GM18517 (cell line): ENCODE measurements around the gene PIWIL4.
"Not testable (repeated sequence)": the region's sequence is repeated elsewhere in the genome, so short reads cannot be mapped to it uniquely, and the experiment has no call there.

Source experiments
- ATAC-seq: cut with Tn5 transposase; IDR thresholded peaks from one replicate; pipeline ENCODE4 v1.9.1; 2021; ENCODE audit warnings: mild to moderate bottlenecking, moderate library complexity; ENCODE audit not compliant: unreplicated experiment

Gene PIWIL4

GRCh38 chr11:94583866-94584500 lies 16.8 kb downstream of the PIWIL4 start:
- ATAC-seq: no peak

DNA sequence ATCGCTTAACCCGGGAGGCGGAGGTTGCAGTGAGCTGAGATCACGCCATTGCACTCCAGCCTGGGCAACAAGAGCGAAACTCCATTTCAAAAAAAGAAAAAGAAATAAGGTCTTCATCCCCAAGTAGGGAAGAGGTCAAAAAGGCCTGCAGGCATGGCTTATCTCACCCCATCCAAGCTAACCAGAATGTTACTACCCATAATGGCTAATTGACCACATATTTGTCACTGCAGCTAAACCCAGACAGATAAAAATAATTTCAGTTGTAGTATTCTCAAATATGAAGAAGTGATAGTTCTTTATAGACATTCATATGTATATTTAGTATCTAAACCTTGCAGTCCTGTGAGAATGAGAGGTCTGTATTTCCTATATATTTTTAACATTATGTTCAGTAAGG lies 17.8 kb downstream of the PIWIL4 start:
- no peak for ATAC-seq

DNA sequence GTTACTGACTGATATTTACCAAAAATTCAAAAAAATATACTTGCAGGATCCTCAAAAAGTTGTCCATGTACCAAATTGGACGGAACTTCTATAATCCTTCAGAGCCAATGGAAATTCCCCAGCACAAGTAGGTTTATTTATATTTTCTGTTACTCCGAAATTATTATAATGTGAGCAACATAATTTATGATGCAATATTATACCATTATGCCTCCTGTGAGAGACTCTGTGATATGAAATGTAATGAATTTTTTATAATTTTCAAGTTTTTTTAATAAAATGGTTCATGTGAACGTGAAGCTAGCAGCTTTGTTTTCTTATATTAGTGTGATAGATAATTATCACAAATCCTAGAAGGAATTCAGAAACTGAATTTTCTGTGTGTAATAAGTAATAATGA lies 18.2 kb downstream of the PIWIL4 start:
- ATAC-seq: no peak

DNA sequence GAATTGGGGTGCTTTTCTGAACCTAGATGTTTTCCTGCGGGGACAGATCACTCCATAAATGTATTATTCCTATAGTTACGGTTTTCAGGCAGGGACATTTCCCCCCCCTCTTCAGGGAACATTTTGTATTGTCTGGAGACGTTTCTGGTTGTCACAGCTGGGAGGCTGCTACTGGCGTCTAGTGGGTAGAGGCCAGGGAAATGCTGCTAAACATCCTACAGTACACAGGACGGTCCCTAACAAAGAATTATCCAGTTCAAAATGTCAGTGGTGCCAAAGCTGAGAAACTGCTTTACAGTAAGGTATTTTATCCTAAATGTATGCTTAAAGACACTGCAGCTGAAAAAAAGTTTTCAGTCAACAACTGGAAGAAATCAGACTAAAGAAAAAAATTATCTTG lies 19.4 kb downstream of the PIWIL4 start:
- no peak for ATAC-seq

GRCh38 chr11:94586978-94587377 lies 19.8 kb downstream of the PIWIL4 start:
- no peak for ATAC-seq

- no peak for ATAC-seq
Observed at GRCh38 chr11:94588366-94588942, 21.3 kb downstream of the PIWIL4 start.

GRCh38 chr11:94590352-94591041 lies 23.3 kb downstream of the PIWIL4 start:
- no peak for ATAC-seq

DNA sequence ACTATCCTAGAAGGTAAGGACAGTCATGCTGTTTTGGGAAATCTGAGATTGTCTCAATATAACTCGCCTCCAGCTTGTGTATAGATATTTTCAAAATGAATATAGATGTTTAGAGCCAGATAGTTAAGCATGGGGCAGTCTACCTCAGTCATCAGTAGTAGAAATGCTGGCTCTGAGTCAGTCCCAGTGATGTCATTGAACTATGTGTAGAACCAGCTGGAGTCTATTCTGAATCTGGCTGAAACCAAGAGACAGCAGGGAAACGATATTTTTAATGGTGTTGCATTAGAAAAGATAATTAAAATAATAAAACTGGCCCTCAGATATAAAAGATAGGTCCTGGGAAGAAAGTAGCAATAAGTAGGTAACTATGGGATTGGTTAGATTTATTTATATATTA lies 25.9 kb downstream of the PIWIL4 start:
- ATAC-seq: peak; percentile 73

DNA sequence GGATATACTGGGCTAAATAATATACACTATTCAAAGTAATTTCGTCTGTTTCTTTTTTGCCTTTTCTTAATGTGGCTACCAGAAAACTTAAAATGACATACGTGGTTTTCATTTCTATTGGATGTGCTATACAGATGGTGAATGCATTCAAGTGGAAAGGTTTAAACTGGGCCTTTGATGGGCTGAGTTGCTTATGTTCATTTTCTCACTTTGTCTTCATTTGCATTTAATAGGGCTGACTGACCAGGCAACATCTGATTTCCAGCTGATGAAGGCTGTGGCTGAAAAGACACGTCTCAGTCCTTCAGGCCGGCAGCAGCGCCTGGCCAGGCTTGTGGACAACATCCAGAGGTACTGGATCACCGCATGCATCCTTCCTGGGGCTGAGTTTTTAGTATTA lies 27.9 kb downstream of the PIWIL4 start:
- peak; percentile 53 for ATAC-seq

GRCh38 chr11:94597896-94598295 lies 30.7 kb downstream of the PIWIL4 start:
- ATAC-seq: no peak

- no peak for ATAC-seq
Observed at GRCh38 chr11:94599510-94599909, 32.3 kb downstream of the PIWIL4 start.

DNA sequence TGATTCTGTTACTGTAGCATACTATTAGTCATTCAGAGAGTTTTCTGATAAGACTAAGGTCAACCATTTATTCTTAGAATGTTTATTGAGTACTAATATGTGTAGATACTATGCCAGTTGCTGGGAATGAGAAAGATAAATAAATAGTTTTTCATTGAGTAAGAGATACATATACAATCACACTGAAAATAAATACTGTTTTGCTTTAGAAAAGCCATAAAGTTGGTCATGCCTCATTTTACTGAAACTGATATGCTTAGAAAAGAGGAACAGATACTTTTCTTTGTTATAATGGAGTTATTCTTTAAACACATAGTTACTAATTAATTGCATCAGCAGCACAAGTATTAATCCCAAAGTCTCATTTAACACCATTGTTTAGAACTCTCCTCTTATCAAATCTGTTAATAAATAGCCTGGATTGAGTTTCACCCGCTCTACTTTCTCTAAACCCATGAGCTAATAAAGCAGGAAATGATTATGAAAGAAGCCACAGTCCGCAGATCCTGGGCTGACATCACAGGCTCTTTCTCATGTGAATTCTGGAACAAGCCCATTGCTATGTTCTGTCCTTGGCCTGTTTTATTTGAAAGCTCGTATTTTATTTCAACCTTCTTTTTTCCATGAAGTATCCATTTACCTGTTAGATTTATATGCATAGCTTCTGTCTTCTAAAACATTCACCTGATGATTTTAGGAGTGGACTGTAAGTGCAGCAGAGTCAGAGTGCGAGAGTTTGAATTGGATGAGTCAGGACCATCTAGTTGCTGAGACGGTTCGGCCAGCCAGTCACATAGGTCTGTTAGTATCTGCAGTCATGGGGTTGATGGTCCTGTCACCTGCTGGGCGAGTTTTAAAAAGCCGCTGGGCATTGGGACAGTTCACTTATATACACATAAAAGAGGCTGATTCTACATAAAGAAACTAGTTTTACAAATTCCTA lies 35.5 kb downstream of the PIWIL4 start:
- peak; percentile 83 for ATAC-seq

- no peak for ATAC-seq
Observed at GRCh38 chr11:94603587-94603986, 36.4 kb downstream of the PIWIL4 start.

- no peak for ATAC-seq
Observed at GRCh38 chr11:94604482-94604881, 37.3 kb downstream of the PIWIL4 start.

DNA sequence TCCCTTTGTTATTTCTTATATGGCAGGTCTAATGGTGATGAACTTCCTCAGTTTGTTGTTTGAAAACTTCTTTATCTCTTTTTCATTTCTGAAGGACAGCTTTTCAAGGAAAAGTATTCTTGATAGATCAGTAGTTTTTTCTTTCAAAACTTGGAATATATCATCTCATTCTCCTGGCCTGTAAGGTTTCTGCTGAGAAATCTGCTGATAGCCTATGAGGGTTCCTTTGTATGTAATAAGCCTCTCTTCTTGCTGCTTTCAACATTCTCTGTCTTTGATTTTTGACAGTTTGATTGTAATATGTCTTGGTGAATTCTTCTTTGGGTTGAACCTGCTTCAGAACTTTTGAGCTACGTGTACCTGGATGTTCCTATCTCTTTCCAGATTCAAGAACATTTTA lies 46.0 kb downstream of the PIWIL4 start:
- ATAC-seq: no peak

DNA sequence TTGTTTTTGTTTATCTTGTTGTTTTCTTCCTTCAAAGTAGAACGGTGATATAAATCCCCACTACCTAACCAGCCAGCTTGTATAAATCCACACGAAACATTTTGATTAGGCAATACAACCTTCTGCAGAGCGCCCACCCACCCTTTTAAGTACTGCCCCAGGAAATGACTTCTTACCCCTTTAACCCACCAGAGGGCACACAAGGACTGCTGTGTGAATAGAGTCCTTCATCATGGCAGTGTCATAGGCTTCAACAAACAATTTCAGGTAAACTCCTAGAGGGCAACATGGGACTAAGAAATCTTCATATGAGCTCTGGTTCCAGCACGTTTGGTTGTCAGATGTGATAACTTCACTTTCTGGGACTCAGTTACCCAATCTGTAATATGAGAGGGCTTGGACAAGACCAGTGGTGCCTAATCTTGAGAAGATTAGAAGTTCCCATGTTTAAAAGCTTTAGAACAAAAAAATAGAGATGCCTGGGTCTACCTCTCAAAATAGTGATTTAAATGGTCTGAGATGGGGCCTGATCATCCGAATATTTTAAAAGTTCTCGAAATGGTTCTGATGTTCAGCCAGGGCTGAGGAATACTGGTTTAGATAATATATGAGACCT lies 56.1 kb downstream of the PIWIL4 start:
- peak; percentile 84 for ATAC-seq

- ATAC-seq: not testable (repeated sequence)
Observed at GRCh38 chr11:94625422-94625821, 58.3 kb downstream of the PIWIL4 start.

GRCh38 chr11:94627003-94627560 lies 59.9 kb downstream of the PIWIL4 start:
- ATAC-seq: not testable (repeated sequence)

DNA sequence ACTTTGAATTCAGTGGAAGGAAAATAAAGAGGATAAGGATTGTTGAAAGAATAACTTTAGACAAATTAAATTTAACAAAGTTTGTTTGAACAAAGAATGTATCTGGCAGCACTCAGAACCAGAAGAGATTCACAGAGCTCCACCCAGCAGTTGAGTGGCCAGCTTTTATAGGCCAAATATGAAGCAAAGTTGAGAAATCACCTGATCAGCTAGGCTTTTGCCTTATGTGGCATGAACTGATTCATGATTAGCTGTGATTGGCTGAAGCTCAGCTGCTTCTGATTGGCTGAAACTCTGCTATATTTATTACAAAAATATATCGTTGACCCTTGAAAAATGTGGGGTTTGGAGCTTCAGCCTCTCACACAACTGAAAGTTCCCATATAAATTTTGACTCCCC lies 62.6 kb downstream of the PIWIL4 start:
- no peak for ATAC-seq

- ATAC-seq: no peak
Observed at GRCh38 chr11:94630221-94630620, 63.1 kb downstream of the PIWIL4 start.

- ATAC-seq: no peak
Observed at GRCh38 chr11:94632356-94632755, 65.2 kb downstream of the PIWIL4 start.
